CD4-positive, alpha-beta T cell treated with Interleukin-12 subunit alpha and Interleukin-12 subunit beta, for 1 hour (primary cell): ENCODE data around the gene LTBP4.
"Not testable (repeated sequence)": the region's sequence is repeated elsewhere in the genome, so short reads cannot be mapped to it uniquely, and the experiment has no call there.

ENCODE experiments used
- DNase-seq: peaks from one replicate; pipeline ENCODE4 v3.0.0-alpha.2; 2020

Gene LTBP4

GRCh38 chr19:40632311-40633036, 31.3 kb downstream of the LTBP4 start:
- DNase-seq, result no peak

GRCh38 chr19:40633207-40633606, 32.0 kb downstream of the LTBP4 start:
- no peak for DNase-seq

- DNase-seq, result no peak
Observed at GRCh38 chr19:40638327-40638726, 37.2 kb downstream of the LTBP4 start.

- no peak for DNase-seq
Observed at GRCh38 chr19:40639638-40639982, 38.4 kb downstream of the LTBP4 start.

- DNase-seq, result no peak
Observed at GRCh38 chr19:40640744-40641143, 39.6 kb downstream of the LTBP4 start.

- no peak for DNase-seq
Observed at GRCh38 chr19:40641281-40641680, 40.1 kb downstream of the LTBP4 start.

GRCh38 chr19:40642051-40642706, 41.0 kb downstream of the LTBP4 start:
- no peak for DNase-seq

- no peak for DNase-seq
Observed at GRCh38 chr19:40642757-40643305, 41.7 kb downstream of the LTBP4 start.

GRCh38 chr19:40646743-40647254, 45.6 kb downstream of the LTBP4 start:
- no peak for DNase-seq

GRCh38 chr19:40649903-40650675, 48.9 kb downstream of the LTBP4 start:
- DNase-seq, result not testable (repeated sequence)

- DNase-seq, result no peak
Observed at GRCh38 chr19:40650749-40651305, 49.7 kb downstream of the LTBP4 start.

- not testable (repeated sequence) for DNase-seq
Observed at GRCh38 chr19:40652303-40652702, 51.1 kb downstream of the LTBP4 start.

GRCh38 chr19:40655684-40656083, 54.5 kb downstream of the LTBP4 start:
- DNase-seq, result not testable (repeated sequence)

GRCh38 chr19:40658031-40658430, 56.9 kb downstream of the LTBP4 start:
- DNase-seq, result no peak

GRCh38 chr19:40659116-40659515, 57.9 kb downstream of the LTBP4 start:
- no peak for DNase-seq

- DNase-seq, result no peak
Observed at GRCh38 chr19:40659566-40659965, 58.4 kb downstream of the LTBP4 start.

- no peak for DNase-seq
Observed at GRCh38 chr19:40661616-40662015, 60.4 kb downstream of the LTBP4 start.

GRCh38 chr19:40662925-40663694, 61.9 kb downstream of the LTBP4 start:
- DNase-seq, result peak; percentile 92

GRCh38 chr19:40663695-40664692, 62.8 kb downstream of the LTBP4 start:
- peak; percentile 17 for DNase-seq

- DNase-seq, result no peak
Observed at GRCh38 chr19:40666803-40667438, 65.8 kb downstream of the LTBP4 start.
